Motor neuron (in vitro differentiated cells): ENCODE data around the gene NRXN3. TPM values are rescaled to one million over a fixed set of nuclear protein-coding genes. Genes with fewer than 3 reads are reported as not detected.
A peak's percentile ranks its signal among the peaks of the same experiment; 100 is the strongest.

ENCODE experiments used
- ATAC-seq, 8 experiments: fragments of 200-7000 bp; cut with Tn5 transposase; replicated peaks in 6 of 8; 2 replicates each; pipeline ENCODE4 v1.8.0; 2021; ENCODE audit warnings: mild to moderate bottlenecking in 8 of 8, moderate library complexity in 8 of 8
- H3K27ac ChIP-seq, 2 donors: fragments of 250-450 bp; sonication (Bioruptor Pico); 2 replicates each; pipeline ENCODE4 v1.9.0; 2021; ENCODE audit warnings: antibody characterized with exemption in 2 of 2, mild to moderate bottlenecking in 2 of 2, moderate library complexity in 1 of 2
- H3K4me1 ChIP-seq, 2 donors: fragments of 250-450 bp; sonication (Bioruptor Pico); replicated peaks in 1 of 2; 2 replicates each; pipeline ENCODE4 v1.6.1; 2021; ENCODE audit warnings: antibody characterized with exemption in 2 of 2, mild to moderate bottlenecking in 2 of 2, moderate library complexity in 1 of 2
- H3K4me3 ChIP-seq, 5 donors: fragments of 250-450 bp; sonication (Bioruptor Pico); 2 replicates each; pipeline ENCODE4 v1.9.0; 2021; ENCODE audit warnings: antibody characterized with exemption in 5 of 5, mild to moderate bottlenecking in 5 of 5, moderate library complexity in 4 of 5
- WGBS, 10 experiments: fragments of 450-650 bp; shearing (Covaris generic); methylation state at CpG; one replicate each; pipeline ENCODE4 v1.0.0; 2022; 5-methylcytosine and 5-hydroxymethylcytosine counted together
- in situ Hi-C, 9 experiments: fragments of 400-800 bp; cut with MboI; loops; one replicate each; pipeline ENCODE4 v1.15.0; 2021; ENCODE audit warnings: low sequenced_read_pairs in 9 of 9, low pct_unique_long_range_greater_than_20kb in 2 of 9; ENCODE audit not compliant: unreplicated experiment in 9 of 9
- total RNA-seq, 8 experiments: library from RNA; unstranded; fragments of 300-600 nt; gene quantifications; 2 replicates each; pipeline versions ENCODE4 v1.2.3 to v1.2.4, GENCODE V29; 2022

The NRXN3 gene
- 10 to 100 TPM in 5 of 8 experiments, 1 to 10 TPM in 3; 1.1 to 16.5 (median 12.9) TPM for total RNA-seq

DNA sequence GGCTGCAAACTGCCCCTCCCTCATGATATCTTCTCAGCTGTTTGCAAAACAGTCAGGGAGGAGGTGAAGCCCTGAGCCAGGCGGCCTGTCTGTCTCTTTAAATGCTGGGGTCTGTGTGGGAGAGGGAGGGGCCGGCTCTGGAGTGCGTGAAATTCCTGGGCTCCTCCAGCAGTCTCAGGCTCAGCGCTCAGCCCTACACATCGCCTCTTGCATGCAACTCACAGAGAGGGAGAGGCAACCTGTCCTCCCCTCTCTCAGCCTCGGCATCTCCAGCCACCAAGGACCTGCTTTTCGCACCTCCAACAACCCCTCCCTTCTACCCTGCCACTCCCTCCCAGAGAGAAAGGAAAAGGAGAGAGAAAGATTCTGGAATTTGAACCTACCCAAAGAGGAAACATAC is at the start of gene NRXN3:
NRXN3 (plus strand) TSS at position 171 of the 400 bp plus-strand sequence. CDS start 72,721 bp downstream, outside the sequence.
- WGBS, 10 experiments: 0% methylated on average over 1 to 4 of the region's 7 CpGs; no CpG with 5 or more reads in 6 of the 10 experiments
- Histone ChIP-seq H3K4me3 (peak within 1 kb of the TSS; percentile 16 to 34 (median 25)), H3K4me1 (peaks cover 4 to 10% of the 10 kb centered on the region in 2 donors), H3K27ac (no peak within 1 kb of the TSS)
- in situ Hi-C loops: no loop called here
- peak; percentile 23 to 100 (median 100) for ATAC-seq

GRCh38 chr14:78122436-78122835 is 47.7 kb upstream of the NRXN3 start:
- ATAC-seq: no peak
- 0 to 96% (median 53%) methylated on average over 1 to 4 of the region's 5 CpGs; no CpG with 5 or more reads in 1 of the 10 experiments for WGBS, 10 experiments
- H3K4me1 ChIP-seq: no peaks in the 10 kb centered on the region
- H3K4me3 ChIP-seq: no peak overlapping the region
- H3K27ac ChIP-seq: no peak overlapping the region
- in situ Hi-C loops: no loop called here

DNA sequence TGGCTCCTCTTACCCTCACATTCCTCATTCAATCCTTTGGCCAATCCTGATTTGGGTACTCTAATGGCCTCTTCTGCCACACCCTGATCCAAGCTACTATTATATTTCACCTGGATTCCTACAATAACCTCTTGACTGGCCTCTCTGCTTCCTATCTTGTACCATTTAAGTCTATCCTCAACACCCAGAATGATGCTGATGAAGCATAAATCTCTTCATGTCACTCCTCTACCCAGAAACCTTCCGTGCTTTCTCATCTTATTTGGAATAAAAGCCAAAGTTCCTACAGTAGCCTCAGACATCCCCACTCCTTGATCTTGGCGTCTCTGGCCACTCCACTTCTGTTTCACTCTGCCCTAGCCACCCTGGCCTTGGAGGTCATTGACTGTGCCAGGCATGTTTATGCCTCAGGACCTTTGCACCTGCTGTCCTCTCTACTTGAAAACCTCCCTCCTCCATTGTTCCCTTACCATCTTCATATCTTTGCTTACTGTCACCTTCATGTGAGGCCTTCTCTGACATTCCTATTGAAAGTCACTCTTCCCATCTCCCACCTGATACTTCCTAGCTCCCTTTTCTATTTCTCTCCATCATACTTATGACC is 46.4 kb upstream of the NRXN3 start:
- in situ Hi-C loops: no loop called here
- no peak overlapping the region for H3K27ac ChIP-seq
- no peak overlapping the region for H3K4me3 ChIP-seq
- 0 to 100% (median 83%) methylated on average over 1 to 2 of the region's 2 CpGs; no CpG with 5 or more reads in 4 of the 10 experiments for WGBS, 10 experiments
- no peaks in the 10 kb centered on the region for H3K4me1 ChIP-seq
- ATAC-seq: no peak

- Histone ChIP-seq H3K4me3 (no peak overlapping the region), H3K4me1 (no peaks in the 10 kb centered on the region), H3K27ac (no peak overlapping the region)
- in situ Hi-C loops: no loop called here
- WGBS, 10 experiments: 0 to 78% (median 53%) methylated on average over 1 to 6 of the region's 9 CpGs; no CpG with 5 or more reads in 3 of the 10 experiments
- no peak for ATAC-seq
Measured at GRCh38 chr14:78127961-78128360, 42.2 kb upstream of the NRXN3 start.

DNA sequence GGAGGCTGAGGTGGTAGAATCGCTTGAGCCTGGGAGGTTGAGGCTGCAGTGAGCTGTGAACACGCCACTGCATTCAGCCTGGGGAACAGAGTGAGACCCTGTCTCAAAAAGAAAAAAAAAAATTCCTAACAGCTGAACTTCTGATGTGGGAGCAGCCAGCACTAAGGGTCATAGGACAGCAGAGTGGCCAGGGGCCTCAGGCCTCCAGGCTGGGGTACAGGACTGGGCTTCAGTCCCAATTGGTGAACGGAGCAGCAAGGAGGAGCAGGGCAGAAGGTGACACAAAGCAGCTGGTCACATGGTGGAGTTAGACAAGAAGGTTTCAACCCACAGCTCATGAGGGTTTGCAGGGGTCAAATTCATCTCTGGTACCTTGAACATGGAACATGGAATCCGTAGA is 40.8 kb upstream of the NRXN3 start:
- in situ Hi-C loops: no loop called here
- H3K4me1 ChIP-seq: no peaks in the 10 kb centered on the region
- WGBS, 10 experiments: 8 to 88% (median 70%) methylated on average over 1 to 4 of the region's 4 CpGs; no CpG with 5 or more reads in 3 of the 10 experiments
- H3K27ac ChIP-seq: no peak overlapping the region
- H3K4me3 ChIP-seq: no peak overlapping the region
- no peak for ATAC-seq

GRCh38 chr14:78130356-78130755 is 39.8 kb upstream of the NRXN3 start:
- no peak for ATAC-seq
- no peaks in the 10 kb centered on the region for H3K4me1 ChIP-seq
- in situ Hi-C loops: no loop called here
- no peak overlapping the region for H3K27ac ChIP-seq
- 40 to 100% methylated on average over 1 of the region's 1 CpG; no CpG with 5 or more reads in 8 of the 10 experiments for WGBS, 10 experiments
- H3K4me3 ChIP-seq: no peak overlapping the region

DNA sequence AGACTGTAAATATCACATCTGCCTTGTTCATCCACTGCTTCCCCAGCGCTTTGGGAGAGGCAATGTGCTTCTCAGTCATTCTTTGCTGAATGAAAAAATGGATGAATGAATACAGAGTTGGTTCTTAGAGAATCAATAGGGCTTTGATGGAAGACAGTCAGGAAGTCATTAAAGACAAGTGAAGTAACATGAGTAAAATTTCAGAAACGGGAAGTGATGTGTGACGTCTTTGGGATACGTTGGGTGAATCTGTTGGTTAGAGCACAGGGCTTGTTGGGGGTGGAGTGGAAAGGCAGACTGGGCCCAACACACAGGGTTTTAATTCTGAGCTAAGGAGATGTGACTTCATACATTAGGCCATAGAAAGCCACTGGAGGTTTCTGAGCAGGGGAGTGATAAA is 39.0 kb upstream of the NRXN3 start:
- H3K4me1 ChIP-seq: no peaks in the 10 kb centered on the region
- in situ Hi-C loops: no loop called here
- 4 to 100% (median 76%) methylated on average over 1 to 4 of the region's 4 CpGs for WGBS, 10 experiments
- no peak for ATAC-seq
- no peak overlapping the region for H3K4me3 ChIP-seq
- no peak overlapping the region for H3K27ac ChIP-seq

DNA sequence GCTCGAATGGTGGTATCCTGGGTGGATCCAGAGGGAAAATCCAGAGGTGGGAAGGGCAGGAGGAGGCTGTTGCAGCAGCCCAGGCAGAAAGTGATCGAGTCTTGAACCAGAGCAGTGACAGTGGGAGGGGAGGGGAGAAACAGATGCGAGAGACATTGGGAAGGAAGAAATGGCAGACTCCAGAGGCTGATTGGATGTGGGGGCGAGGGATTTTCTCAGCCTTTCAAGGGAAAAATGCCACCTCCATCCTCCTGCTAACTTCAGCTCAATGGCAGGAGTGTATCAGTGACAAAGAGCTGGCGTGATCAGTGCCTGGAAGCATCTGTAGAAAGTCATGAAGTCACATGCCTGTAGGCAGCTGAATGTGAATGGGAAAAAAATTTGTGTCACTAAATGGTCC is 38.6 kb upstream of the NRXN3 start:
- Histone ChIP-seq H3K4me3 (no peak overlapping the region), H3K27ac (no peak overlapping the region), H3K4me1 (no peaks in the 10 kb centered on the region)
- no peak for ATAC-seq
- WGBS, 10 experiments: 0 to 86% (median 45%) methylated on average over 1 to 4 of the region's 5 CpGs; no CpG with 5 or more reads in 4 of the 10 experiments
- in situ Hi-C loops: no loop called here

DNA sequence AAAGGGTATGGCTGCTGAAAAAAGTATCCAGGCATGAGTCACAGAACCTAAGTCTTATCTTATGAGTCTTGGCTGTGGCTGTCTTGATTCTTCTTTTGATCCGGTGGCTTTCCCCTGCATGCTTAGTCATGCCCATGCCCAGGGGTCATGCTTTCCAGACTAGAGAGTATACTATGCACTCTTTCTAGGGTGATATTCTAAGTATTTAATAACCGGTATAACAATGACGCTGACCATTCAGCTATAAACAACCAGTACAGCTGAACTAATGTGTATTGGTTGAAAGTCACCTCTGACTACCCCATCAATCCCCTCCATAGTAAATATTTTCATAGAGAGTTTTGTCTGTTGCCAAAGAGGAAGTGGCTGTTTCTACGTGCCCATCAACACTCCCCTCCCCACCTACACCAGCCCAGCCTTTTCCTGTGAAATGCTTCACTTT is 34.7 kb upstream of the NRXN3 start:
- in situ Hi-C loops: no loop called here
- H3K4me3 ChIP-seq: no peak overlapping the region
- WGBS, 10 experiments: 0 to 100% (median 76%) methylated on average over 1 to 3 of the region's 4 CpGs; no CpG with 5 or more reads in 2 of the 10 experiments
- no peak overlapping the region for H3K27ac ChIP-seq
- no peak for ATAC-seq
- no peaks in the 10 kb centered on the region for H3K4me1 ChIP-seq

DNA sequence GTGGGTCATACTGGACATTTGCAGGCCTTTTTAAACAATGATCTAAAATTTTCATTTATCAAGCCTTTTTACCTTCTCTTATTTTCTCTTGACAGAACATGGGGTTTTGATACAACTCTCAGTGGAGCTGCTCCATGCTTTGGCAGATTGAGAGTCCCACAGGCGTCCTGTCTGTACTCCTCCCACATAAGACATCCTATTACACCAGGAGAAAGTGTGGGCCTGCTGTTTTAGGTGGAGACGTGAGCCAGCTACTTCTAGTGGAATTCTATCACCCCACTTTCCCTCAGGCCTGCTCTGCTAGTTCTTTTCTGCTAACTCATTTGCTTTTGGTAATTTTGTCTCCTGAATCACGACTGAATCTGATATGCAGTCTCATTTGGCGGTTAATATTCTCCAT is 33.5 kb upstream of the NRXN3 start:
- ATAC-seq: no peak
- no peak overlapping the region for H3K27ac ChIP-seq
- in situ Hi-C loops: no loop called here
- H3K4me3 ChIP-seq: no peak overlapping the region
- no peaks in the 10 kb centered on the region for H3K4me1 ChIP-seq
- 0 to 83% (median 65%) methylated on average over 1 to 4 of the region's 4 CpGs; no CpG with 5 or more reads in 1 of the 10 experiments for WGBS, 10 experiments

GRCh38 chr14:78141590-78141989 is 28.6 kb upstream of the NRXN3 start:
- in situ Hi-C loops: no loop called here
- Histone ChIP-seq H3K4me1 (peaks cover 5 to 10% of the 10 kb centered on the region in 2 donors), H3K27ac (no peak overlapping the region), H3K4me3 (no peak overlapping the region)
- ATAC-seq: no peak
- 0 to 75% (median 40%) methylated on average over 1 to 2 of the region's 2 CpGs; no CpG with 5 or more reads in 3 of the 10 experiments for WGBS, 10 experiments

GRCh38 chr14:78142998-78143397 is 27.2 kb upstream of the NRXN3 start:
- ATAC-seq: peak in 7 of 8 experiments; percentile 29 to 83 (median 65)
- no peak overlapping the region for H3K4me3 ChIP-seq
- 37 to 100% (median 85%) methylated on average over 1 to 5 of the region's 5 CpGs for WGBS, 10 experiments
- H3K27ac ChIP-seq: no peak overlapping the region
- in situ Hi-C loops: no loop called here
- H3K4me1 ChIP-seq: peaks cover 5 to 10% of the 10 kb centered on the region in 2 donors

DNA sequence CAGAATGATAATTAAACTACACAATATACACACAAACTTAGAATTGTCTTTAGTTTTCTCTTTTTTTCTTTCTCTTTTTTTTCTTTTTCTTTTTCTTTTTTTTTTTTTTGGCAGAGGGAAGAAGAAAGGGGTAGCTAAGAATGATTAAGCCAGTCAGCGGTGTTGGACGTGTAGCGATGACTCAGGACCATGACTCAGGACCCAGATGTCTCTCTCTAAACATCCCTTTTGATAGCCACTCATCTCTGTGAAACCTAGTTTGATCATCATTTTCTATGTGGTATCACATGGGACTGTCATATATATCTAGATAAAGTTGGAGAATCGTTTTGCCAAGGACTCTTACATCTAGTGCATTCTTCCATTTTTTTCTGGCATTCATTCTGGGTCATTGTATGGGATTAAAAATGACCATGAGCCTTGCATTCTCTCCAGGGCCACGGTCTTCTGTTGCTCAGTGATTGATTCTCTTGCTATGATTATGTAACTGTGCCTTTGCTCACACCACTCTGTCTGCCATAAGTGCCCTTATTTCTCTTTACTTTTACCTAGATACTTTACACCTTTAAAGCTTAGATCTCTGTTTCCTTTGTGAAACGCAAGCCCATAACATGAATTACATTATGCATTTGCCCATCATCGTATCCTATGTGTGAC is 26.6 kb upstream of the NRXN3 start:
- H3K27ac ChIP-seq: no peak overlapping the region
- in situ Hi-C loops: no loop called here
- peak in 6 of 8 experiments; percentile 78 to 94 (median 82) for ATAC-seq
- no peak overlapping the region for H3K4me3 ChIP-seq
- H3K4me1 ChIP-seq: peaks cover 5 to 10% of the 10 kb centered on the region in 2 donors
- 23 to 77% (median 64%) methylated on average over 4 to 6 of the region's 7 CpGs; no CpG with 5 or more reads in 1 of the 10 experiments for WGBS, 10 experiments
